A549 (cell line): ENCODE measurements around the gene KCNA5.

Source experiments
- CBX8 ChIP-seq: fragments of 200-600 bp; sonication (generic); IDR thresholded peaks from 2 replicates; pipeline ENCODE4 v1.6.1; 2016
- CHD2 ChIP-seq: fragments of 150-350 bp; IDR thresholded peaks from 2 replicates; pipeline ENCODE4 v1.6.1; 2014; ENCODE audit warnings: low read length; ENCODE audit not compliant: partially characterized antibody
- EP300 ChIP-seq, 2 experiments: fragments of >200 bp; sonication (Bioruptor Twin); formaldehyde crosslinking; IDR thresholded peaks; 2 replicates in 1 of 2; 3 replicates in 1 of 2; pipeline ENCODE4 v1.6.1; 2016 to 2017
- ESRRA ChIP-seq: fragments of 150-350 bp; IDR thresholded peaks from 2 replicates; pipeline ENCODE4 v1.6.1; 2014; ENCODE audit warnings: mild to moderate bottlenecking, low read length, borderline replicate concordance
- POLR2A ChIP-seq: IDR thresholded peaks from 2 replicates; pipeline ENCODE4 v1.6.1; 2012; ENCODE audit warnings: mild to moderate bottlenecking, low read length
- TF ChIP-seq, protein P1 (sequence below): fragments of >200 bp; sonication (Bioruptor Twin); formaldehyde crosslinking; IDR thresholded peaks from 3 replicates; pipeline ENCODE4 v1.5.1; 2016
- TF ChIP-seq, protein P2 (sequence below): fragments of 150-350 bp; IDR thresholded peaks from 2 replicates; pipeline ENCODE4 v1.6.1; 2014; ENCODE audit warnings: low read depth, mild to moderate bottlenecking, low read length
- TF ChIP-seq, protein P3 (sequence below): IDR thresholded peaks from 2 replicates; pipeline ENCODE4 v1.6.1; 2012; ENCODE audit warnings: low read depth, borderline replicate concordance

DNA sequence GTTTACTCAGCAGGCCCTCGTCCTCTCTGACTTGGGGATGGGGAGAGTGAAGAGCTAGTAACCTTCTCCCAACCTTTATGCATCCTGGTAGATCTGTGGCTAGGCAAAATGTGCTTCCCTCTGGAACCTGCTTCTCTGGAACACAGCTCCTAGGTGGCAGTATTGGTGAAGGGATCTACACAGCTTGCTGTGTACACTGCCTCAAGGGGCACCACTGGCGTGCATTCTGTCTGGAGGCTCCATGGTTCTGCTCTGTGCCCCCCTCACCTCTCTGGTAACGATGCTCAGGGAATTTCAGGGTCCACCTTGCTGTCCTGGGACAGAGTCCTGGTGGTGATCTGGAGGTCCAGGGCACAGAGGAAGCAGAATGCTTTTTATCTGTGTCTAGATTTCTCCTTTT is 43.5 kb upstream of the KCNA5 start:
- TF ChIP-seq, protein P1, sequence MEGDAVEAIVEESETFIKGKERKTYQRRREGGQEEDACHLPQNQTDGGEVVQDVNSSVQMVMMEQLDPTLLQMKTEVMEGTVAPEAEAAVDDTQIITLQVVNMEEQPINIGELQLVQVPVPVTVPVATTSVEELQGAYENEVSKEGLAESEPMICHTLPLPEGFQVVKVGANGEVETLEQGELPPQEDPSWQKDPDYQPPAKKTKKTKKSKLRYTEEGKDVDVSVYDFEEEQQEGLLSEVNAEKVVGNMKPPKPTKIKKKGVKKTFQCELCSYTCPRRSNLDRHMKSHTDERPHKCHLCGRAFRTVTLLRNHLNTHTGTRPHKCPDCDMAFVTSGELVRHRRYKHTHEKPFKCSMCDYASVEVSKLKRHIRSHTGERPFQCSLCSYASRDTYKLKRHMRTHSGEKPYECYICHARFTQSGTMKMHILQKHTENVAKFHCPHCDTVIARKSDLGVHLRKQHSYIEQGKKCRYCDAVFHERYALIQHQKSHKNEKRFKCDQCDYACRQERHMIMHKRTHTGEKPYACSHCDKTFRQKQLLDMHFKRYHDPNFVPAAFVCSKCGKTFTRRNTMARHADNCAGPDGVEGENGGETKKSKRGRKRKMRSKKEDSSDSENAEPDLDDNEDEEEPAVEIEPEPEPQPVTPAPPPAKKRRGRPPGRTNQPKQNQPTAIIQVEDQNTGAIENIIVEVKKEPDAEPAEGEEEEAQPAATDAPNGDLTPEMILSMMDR, result no peak
- TF ChIP-seq CHD2 (no peak), POLR2A (no peak), EP300 (IDR thresholded peaks at IDR 0.05) (no peak), ESRRA (no peak), CBX8 (no peak)
- TF ChIP-seq, protein P2, sequence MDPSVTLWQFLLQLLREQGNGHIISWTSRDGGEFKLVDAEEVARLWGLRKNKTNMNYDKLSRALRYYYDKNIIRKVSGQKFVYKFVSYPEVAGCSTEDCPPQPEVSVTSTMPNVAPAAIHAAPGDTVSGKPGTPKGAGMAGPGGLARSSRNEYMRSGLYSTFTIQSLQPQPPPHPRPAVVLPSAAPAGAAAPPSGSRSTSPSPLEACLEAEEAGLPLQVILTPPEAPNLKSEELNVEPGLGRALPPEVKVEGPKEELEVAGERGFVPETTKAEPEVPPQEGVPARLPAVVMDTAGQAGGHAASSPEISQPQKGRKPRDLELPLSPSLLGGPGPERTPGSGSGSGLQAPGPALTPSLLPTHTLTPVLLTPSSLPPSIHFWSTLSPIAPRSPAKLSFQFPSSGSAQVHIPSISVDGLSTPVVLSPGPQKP, result no peak
- TF ChIP-seq, protein P3, sequence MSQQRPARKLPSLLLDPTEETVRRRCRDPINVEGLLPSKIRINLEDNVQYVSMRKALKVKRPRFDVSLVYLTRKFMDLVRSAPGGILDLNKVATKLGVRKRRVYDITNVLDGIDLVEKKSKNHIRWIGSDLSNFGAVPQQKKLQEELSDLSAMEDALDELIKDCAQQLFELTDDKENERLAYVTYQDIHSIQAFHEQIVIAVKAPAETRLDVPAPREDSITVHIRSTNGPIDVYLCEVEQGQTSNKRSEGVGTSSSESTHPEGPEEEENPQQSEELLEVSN, result no peak
